HepG2 (cell line): Measurements from ENCODE around the gene VPS11. TPM values are rescaled to one million over a fixed set of nuclear protein-coding genes. Genes with fewer than 3 reads are reported as not detected.
A peak's percentile ranks its signal among the peaks of the same experiment; 100 is the strongest.

Source experiments
- ESRRA ChIP-seq: sonication (generic); formaldehyde crosslinking; IDR thresholded peaks from 2 replicates; pipeline ENCODE4 v1.5.1; 2020; ENCODE audit warnings: mild to moderate bottlenecking, low read depth, missing genetic modification reagents
- FOXM1 ChIP-seq: sonication (generic); formaldehyde crosslinking; IDR thresholded peaks from 2 replicates; pipeline ENCODE4 v1.5.0; 2020; ENCODE audit warnings: missing genetic modification reagents
- KDM2A ChIP-seq: sonication (generic); formaldehyde crosslinking; IDR thresholded peaks from 2 replicates; pipeline ENCODE4 v1.4.0; 2020; ENCODE audit warnings: low read depth, missing genetic modification reagents, borderline replicate concordance
- LCORL ChIP-seq, 2 experiments: fragments of 450-650 bp in 1 of 2; sonication (generic) in 1 of 2; formaldehyde crosslinking in 1 of 2; IDR thresholded peaks; 2 replicates each; pipeline versions ENCODE4 v1.5.0 to v1.6.1; 2017 to 2020; ENCODE audit warnings: antibody characterized with exemption in 1 of 2, missing genetic modification reagents in 1 of 2
- PPARG ChIP-seq: conservative IDR thresholded peaks from 2 replicates; pipeline ENCODE4 v1.6.1; 2016; ENCODE audit warnings: missing biosample characterization, missing genetic modification reagents
- RFX5 ChIP-seq: IDR thresholded peaks from 2 replicates; pipeline ENCODE4 v1.6.1; 2011; ENCODE audit warnings: low read depth, low read length, improper control_type of control experiment
- RORA ChIP-seq: sonication (generic); formaldehyde crosslinking; IDR thresholded peaks from 2 replicates; pipeline ENCODE4 v1.5.0; 2020; ENCODE audit warnings: mild to moderate bottlenecking, missing genetic modification reagents, moderate library complexity
- TARDBP ChIP-seq: sonication (generic); formaldehyde crosslinking; IDR thresholded peaks from 2 replicates; pipeline ENCODE4 v1.8.0; 2022; ENCODE audit warnings: mild to moderate bottlenecking, missing genetic modification reagents
- TCF12 ChIP-seq, 2 experiments: fragments of 450-650 bp in 1 of 2; sonication (generic) in 1 of 2; formaldehyde crosslinking in 1 of 2; IDR thresholded peaks; 2 replicates each; pipeline versions ENCODE4 v1.6.1 to v1.8.0; 2017 to 2022; ENCODE audit warnings: antibody characterized with exemption in 1 of 2, mild to moderate bottlenecking in 1 of 2, missing genetic modification reagents in 1 of 2, moderate library complexity in 1 of 2
- THAP11 ChIP-seq: IDR thresholded peaks from 2 replicates; pipeline ENCODE4 v1.6.1; 2016; ENCODE audit warnings: missing biosample characterization, missing genetic modification reagents
- ZKSCAN5 ChIP-seq: sonication (generic); formaldehyde crosslinking; IDR thresholded peaks from 2 replicates; pipeline ENCODE4 v1.5.1; 2020; ENCODE audit warnings: mild to moderate bottlenecking, missing genetic modification reagents
- ZMYM4 ChIP-seq: sonication (generic); formaldehyde crosslinking; IDR thresholded peaks from 2 replicates; pipeline ENCODE4 v1.8.1; 2023; ENCODE audit warnings: mild to moderate bottlenecking, missing genetic modification reagents
- ZNF343 ChIP-seq: sonication (generic); formaldehyde crosslinking; IDR thresholded peaks from 2 replicates; pipeline ENCODE4 v1.4.0; 2020; ENCODE audit warnings: mild to moderate bottlenecking, missing genetic modification reagents
- ZNF558 ChIP-seq: sonication (generic); formaldehyde crosslinking; IDR thresholded peaks from 2 replicates; pipeline ENCODE4 v1.9.0; 2022; ENCODE audit warnings: mild to moderate bottlenecking, missing genetic modification reagents, borderline replicate concordance
- ZNF569 ChIP-seq: sonication (generic); formaldehyde crosslinking; IDR thresholded peaks from 2 replicates; pipeline ENCODE4 v1.5.0; 2020; ENCODE audit warnings: mild to moderate bottlenecking, missing genetic modification reagents, moderate library complexity, borderline replicate concordance
- ZNF775 ChIP-seq: sonication (generic); formaldehyde crosslinking; IDR thresholded peaks from 2 replicates; pipeline ENCODE4 v1.4.0; 2020; ENCODE audit warnings: missing genetic modification reagents, mild to moderate bottlenecking, moderate library complexity, borderline replicate concordance
- polyA plus RNA-seq, 8 experiments: library from polyadenylated mRNA; depleted of rRNA in 3 of 8; stranded (reverse) in 7 of 8; unstranded in 1 of 8; fragments of >200 nt; fragmentation: Illumina TruSeq in 4 of 8; extraction: Trizol in 4 of 8; gene quantifications; 2 replicates each; pipeline versions ENCODE4 v1.2.1 to v1.2.3, GENCODE V29; 2011 to 2016; ENCODE audit warnings: low read depth in 4 of 8, missing spikeins in 1 of 8, mixed read lengths in 1 of 8; ENCODE audit not compliant: insufficient read depth in 1 of 8
- total RNA-seq, 5 experiments: library from RNA; depleted of rRNA; stranded (reverse); fragments of >200 nt; fragmentation: Illumina TruSeq; extraction: Trizol; gene quantifications; 2 replicates each; pipeline ENCODE4 v1.2.3, GENCODE V29; 2016; ENCODE audit warnings: low read depth in 1 of 5
- TF ChIP-seq, protein P1 (sequence below), 2 experiments: fragments of 450-650 bp in 1 of 2; sonication (generic) in 1 of 2; formaldehyde crosslinking; IDR thresholded peaks; 2 replicates each; pipeline versions ENCODE4 v1.5.0 to v1.8.0; 2020 to 2022; ENCODE audit warnings: mild to moderate bottlenecking in 1 of 2, missing genetic modification reagents in 1 of 2
- TF ChIP-seq, protein P2 (sequence below): sonication (generic); formaldehyde crosslinking; IDR thresholded peaks from 2 replicates; pipeline ENCODE4 v1.5.0; 2020; ENCODE audit warnings: mild to moderate bottlenecking, missing genetic modification reagents
- TF ChIP-seq, protein P3 (sequence below): sonication (generic); formaldehyde crosslinking; IDR thresholded peaks from 2 replicates; pipeline ENCODE4 v1.5.0; 2020; ENCODE audit warnings: mild to moderate bottlenecking, missing genetic modification reagents
- TF ChIP-seq, protein P4 (sequence below): IDR thresholded peaks from 2 replicates; pipeline ENCODE4 v1.6.1; 2016; ENCODE audit warnings: missing compliant biosample characterization, missing genetic modification reagents, borderline replicate concordance
- TF ChIP-seq, protein P5 (sequence below): fragments of 450-650 bp; IDR thresholded peaks from 2 replicates; pipeline ENCODE4 v1.6.1; 2016

Gene VPS11
- total and polyA plus RNA-seq, 2 of the 13 experiments (the other 11 are each of a cell fraction or from before 2014, with no cell fraction given), result 13.7 to 21.6 TPM

DNA sequence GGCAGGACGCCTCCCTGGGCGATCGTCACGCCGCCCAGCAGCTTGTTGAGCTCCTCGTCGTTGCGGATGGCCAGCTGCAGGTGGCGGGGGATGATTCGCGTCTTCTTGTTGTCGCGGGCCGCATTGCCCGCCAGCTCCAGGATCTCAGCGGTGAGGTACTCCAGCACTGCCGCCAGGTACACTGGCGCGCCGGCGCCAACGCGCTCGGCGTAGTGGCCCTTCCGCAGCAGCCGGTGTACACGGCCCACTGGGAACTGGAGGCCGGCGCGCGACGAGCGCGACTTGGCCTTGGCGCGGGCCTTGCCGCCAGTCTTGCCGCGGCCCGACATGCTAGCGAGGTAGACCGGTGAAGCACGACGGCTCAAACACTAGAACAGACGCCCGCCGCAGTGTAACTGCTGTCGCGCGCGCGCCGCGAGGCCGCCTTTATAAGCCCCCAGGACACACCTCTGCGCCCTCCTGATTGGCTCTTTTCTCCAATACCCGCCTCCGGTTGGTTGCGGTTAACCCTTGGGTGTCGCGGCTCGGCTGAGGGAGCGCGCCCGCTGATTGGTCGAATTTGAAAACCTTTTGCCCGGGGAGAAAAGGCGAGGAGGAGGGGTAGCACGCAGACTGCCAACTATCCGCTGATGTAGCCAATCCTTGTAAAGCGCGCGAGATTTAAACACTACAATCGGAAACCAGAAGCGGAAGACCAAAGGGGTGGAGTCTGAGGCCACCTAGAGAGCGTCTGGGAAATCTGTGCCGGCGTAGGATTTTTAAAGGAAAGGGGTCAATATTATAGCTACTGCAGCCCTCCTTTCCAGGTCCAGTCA is 27.7 kb downstream of the VPS11 start (continued):
- TF ChIP-seq ZMYM4, result peak; percentile 98
- TF ChIP-seq ESRRA (CRISPR knock-in tag), result peak; percentile 63
- TF ChIP-seq PPARG (CRISPR knock-in tag), result peak; percentile 28; the same call in 1 of the 2 replicates
- peak; percentile 61 for TF ChIP-seq RFX5
- peak; percentile 99 for TF ChIP-seq KDM2A (CRISPR knock-in tag)
- no peak for TF ChIP-seq LCORL (IDR thresholded peaks at IDR 0.05)
- TF ChIP-seq LCORL (CRISPR knock-in tag; IDR thresholded peaks at IDR 0.05), result peak; percentile 40
- TF ChIP-seq THAP11 (CRISPR knock-in tag), result peak; percentile 68; the same call in 1 of the 2 replicates
- TF ChIP-seq, protein P1, sequence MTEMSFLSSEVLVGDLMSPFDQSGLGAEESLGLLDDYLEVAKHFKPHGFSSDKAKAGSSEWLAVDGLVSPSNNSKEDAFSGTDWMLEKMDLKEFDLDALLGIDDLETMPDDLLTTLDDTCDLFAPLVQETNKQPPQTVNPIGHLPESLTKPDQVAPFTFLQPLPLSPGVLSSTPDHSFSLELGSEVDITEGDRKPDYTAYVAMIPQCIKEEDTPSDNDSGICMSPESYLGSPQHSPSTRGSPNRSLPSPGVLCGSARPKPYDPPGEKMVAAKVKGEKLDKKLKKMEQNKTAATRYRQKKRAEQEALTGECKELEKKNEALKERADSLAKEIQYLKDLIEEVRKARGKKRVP (CRISPR knock-in tag; IDR thresholded peaks at IDR 0.05), result peak in 1 of 2 experiments; percentile 83; a peak in 2 of 4 replicates
- TF ChIP-seq, protein P2, sequence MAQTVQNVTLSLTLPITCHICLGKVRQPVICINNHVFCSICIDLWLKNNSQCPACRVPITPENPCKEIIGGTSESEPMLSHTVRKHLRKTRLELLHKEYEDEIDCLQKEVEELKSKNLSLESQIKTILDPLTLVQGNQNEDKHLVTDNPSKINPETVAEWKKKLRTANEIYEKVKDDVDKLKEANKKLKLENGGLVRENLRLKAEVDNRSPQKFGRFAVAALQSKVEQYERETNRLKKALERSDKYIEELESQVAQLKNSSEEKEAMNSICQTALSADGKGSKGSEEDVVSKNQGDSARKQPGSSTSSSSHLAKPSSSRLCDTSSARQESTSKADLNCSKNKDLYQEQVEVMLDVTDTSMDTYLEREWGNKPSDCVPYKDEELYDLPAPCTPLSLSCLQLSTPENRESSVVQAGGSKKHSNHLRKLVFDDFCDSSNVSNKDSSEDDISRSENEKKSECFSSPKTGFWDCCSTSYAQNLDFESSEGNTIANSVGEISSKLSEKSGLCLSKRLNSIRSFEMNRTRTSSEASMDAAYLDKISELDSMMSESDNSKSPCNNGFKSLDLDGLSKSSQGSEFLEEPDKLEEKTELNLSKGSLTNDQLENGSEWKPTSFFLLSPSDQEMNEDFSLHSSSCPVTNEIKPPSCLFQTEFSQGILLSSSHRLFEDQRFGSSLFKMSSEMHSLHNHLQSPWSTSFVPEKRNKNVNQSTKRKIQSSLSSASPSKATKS (CRISPR knock-in tag), result no peak
- TF ChIP-seq TCF12 (IDR thresholded peaks at IDR 0.05), result no peak
- TF ChIP-seq TCF12 (CRISPR knock-in tag; IDR thresholded peaks at IDR 0.05), result peak; percentile 68; the same call in 1 of the 2 replicates
- no peak for TF ChIP-seq ZNF775
- TF ChIP-seq RORA, result no peak
- no peak; the same call in 1 of the 2 replicates for TF ChIP-seq ZNF558 (CRISPR knock-in tag)
- peak; percentile 79 for TF ChIP-seq TARDBP (CRISPR knock-in tag)
- TF ChIP-seq, protein P3, sequence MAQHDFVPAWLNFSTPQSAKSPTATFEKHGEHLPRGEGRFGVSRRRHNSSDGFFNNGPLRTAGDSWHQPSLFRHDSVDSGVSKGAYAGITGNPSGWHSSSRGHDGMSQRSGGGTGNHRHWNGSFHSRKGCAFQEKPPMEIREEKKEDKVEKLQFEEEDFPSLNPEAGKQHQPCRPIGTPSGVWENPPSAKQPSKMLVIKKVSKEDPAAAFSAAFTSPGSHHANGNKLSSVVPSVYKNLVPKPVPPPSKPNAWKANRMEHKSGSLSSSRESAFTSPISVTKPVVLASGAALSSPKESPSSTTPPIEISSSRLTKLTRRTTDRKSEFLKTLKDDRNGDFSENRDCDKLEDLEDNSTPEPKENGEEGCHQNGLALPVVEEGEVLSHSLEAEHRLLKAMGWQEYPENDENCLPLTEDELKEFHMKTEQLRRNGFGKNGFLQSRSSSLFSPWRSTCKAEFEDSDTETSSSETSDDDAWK (CRISPR knock-in tag), result no peak
- TF ChIP-seq, protein P4, sequence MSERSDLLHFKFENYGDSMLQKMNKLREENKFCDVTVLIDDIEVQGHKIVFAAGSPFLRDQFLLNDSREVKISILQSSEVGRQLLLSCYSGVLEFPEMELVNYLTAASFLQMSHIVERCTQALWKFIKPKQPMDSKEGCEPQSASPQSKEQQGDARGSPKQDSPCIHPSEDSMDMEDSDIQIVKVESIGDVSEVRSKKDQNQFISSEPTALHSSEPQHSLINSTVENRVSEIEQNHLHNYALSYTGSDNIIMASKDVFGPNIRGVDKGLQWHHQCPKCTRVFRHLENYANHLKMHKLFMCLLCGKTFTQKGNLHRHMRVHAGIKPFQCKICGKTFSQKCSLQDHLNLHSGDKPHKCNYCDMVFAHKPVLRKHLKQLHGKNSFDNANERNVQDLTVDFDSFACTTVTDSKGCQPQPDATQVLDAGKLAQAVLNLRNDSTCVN (CRISPR knock-in tag), result peak; percentile 49; the same call in 1 of the 2 replicates
- TF ChIP-seq ZKSCAN5 (CRISPR knock-in tag), result no peak
- peak; percentile 94 for TF ChIP-seq ZNF343
- TF ChIP-seq, protein P5, sequence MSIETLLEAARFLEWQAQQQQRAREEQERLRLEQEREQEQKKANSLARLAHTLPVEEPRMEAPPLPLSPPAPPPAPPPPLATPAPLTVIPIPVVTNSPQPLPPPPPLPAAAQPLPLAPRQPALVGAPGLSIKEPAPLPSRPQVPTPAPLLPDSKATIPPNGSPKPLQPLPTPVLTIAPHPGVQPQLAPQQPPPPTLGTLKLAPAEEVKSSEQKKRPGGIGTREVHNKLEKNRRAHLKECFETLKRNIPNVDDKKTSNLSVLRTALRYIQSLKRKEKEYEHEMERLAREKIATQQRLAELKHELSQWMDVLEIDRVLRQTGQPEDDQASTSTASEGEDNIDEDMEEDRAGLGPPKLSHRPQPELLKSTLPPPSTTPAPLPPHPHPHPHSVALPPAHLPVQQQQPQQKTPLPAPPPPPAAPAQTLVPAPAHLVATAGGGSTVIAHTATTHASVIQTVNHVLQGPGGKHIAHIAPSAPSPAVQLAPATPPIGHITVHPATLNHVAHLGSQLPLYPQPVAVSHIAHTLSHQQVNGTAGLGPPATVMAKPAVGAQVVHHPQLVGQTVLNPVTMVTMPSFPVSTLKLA, result peak; percentile 62
- TF ChIP-seq ZNF569 (CRISPR knock-in tag), result peak; percentile 73; the same call in 1 of the 2 replicates
- TF ChIP-seq FOXM1, result peak; percentile 91
